HCT116 (cell line): ENCODE data around the gene F7. TPM values are rescaled to one million over a fixed set of nuclear protein-coding genes. Genes with fewer than 3 reads are reported as not detected.

Experiments used
- ATAC-seq: fragments of 200-7000 bp; cut with Tn5 transposase; 2 replicates; pipeline ENCODE4 v1.9.1; 2020; ENCODE audit warnings: mild to moderate bottlenecking, moderate library complexity
- BruUV-seq: library from RNA; stranded (reverse); fragments of 400-500 nt; replicated peaks from 2 replicates; lab custom pipeline; 2021; lab: Mats Ljungman, UMichigan
- CTCF ChIA-PET: fragments of 300-600 bp; sonication (Branson Sonifier 250); formaldehyde crosslinking; loops from one replicate; lab custom pipeline; 2021; ENCODE audit warnings: antibody characterized with exemption; lab: Charles Lee
- POLR2A ChIA-PET: fragments of 300-600, 350-600 bp; sonication (Branson Sonifier 250); formaldehyde crosslinking; loops from one replicate; lab custom pipeline; 2021; ENCODE audit warnings: antibody characterized with exemption; lab: Charles Lee
- RAD21 ChIA-PET, 2 experiments: fragments of 300-600 bp; sonication (Branson Sonifier 250); formaldehyde crosslinking; loops; one replicate each; lab custom pipeline; 2023; ENCODE audit warnings: low total read pairs in 2 of 2; ENCODE audit not compliant: uncharacterized antibody in 2 of 2, unreplicated experiment in 2 of 2, low non-redundant PET in 1 of 2; lab: Charles Lee
- DNase-seq: peaks from one replicate; pipeline ENCODE4 v3.0.0-alpha.2; 2010; ENCODE audit warnings: low read depth, low spot score
- H2AFZ ChIP-seq: fragments of 200-600 bp; shearing (Covaris generic), sonication (generic); 2 replicates; pipeline ENCODE4 v1.6.1; 2017; ENCODE audit warnings: low read depth, mixed run types, mixed read lengths, antibody characterized with exemption, low read length; ENCODE audit not compliant: poor library complexity, severe bottlenecking
- H3K27ac ChIP-seq: 2 replicates; pipeline ENCODE4 v1.5.1; 2012; ENCODE audit warnings: low read depth, low read length
- H3K27me3 ChIP-seq: fragments of 200-600 bp; sonication (generic); 2 replicates; pipeline ENCODE4 v1.6.1; 2016; ENCODE audit warnings: mixed run types, low read length, mixed read lengths; ENCODE audit not compliant: insufficient read depth
- H3K36me3 ChIP-seq, 2 experiments: fragments of 200-500 bp in 1 of 2; fragments of 200-600 bp in 1 of 2; sonication (Bioruptor generic) in 1 of 2; sonication (generic) in 1 of 2; 2 replicates each; pipeline versions ENCODE4 v1.5.1 to v1.6.1; 2014 to 2016; ENCODE audit warnings: low read length in 2 of 2, inconsistent platforms in 1 of 2, mixed read lengths in 1 of 2, mixed run types in 1 of 2; ENCODE audit not compliant: insufficient read depth in 2 of 2, control insufficient read depth in 1 of 2
- H3K4me1 ChIP-seq, 2 experiments: fragments of 200-600 bp in 1 of 2; sonication (generic) in 1 of 2; 2 replicates each; pipeline versions ENCODE4 v1.5.1 to v1.6.1; 2012 to 2017; ENCODE audit warnings: low read length in 2 of 2, inconsistent platforms in 1 of 2, mild to moderate bottlenecking in 1 of 2, mixed read lengths in 1 of 2, mixed run types in 1 of 2, moderate library complexity in 1 of 2; ENCODE audit not compliant: insufficient read depth in 2 of 2, control insufficient read depth in 1 of 2
- H3K4me2 ChIP-seq: fragments of 200-600 bp; sonication (generic); 2 replicates; pipeline ENCODE4 v1.6.1; 2017; ENCODE audit warnings: mixed run types, low read length, mixed read lengths
- H3K4me3 ChIP-seq, 2 experiments: fragments of 200-600 bp in 1 of 2; sonication (generic) in 1 of 2; replicated peaks in 1 of 2; 2 replicates each; pipeline ENCODE4 v1.5.1; 2011 to 2016; ENCODE audit warnings: low read length in 2 of 2, control low read depth in 1 of 2, low read depth in 1 of 2, mild to moderate bottlenecking in 1 of 2, mixed read lengths in 1 of 2, mixed run types in 1 of 2
- H3K79me2 ChIP-seq: fragments of 200-600 bp; sonication (generic); 2 replicates; pipeline ENCODE4 v1.6.1; 2017; ENCODE audit warnings: mild to moderate bottlenecking, mixed run types, low read length, moderate library complexity, mixed read lengths; ENCODE audit not compliant: insufficient read depth
- H3K9ac ChIP-seq: fragments of 200-600 bp; sonication (generic); 2 replicates; pipeline ENCODE4 v1.6.1; 2016; ENCODE audit warnings: low read length, mixed read lengths
- H3K9me2 ChIP-seq: fragments of 200-600 bp; sonication (generic), shearing (Covaris generic); 2 replicates; pipeline ENCODE4 v1.6.1; 2017; ENCODE audit warnings: mixed run types, mild to moderate bottlenecking, moderate library complexity; ENCODE audit not compliant: insufficient read depth
- H3K9me3 ChIP-seq, 2 experiments: fragments of 200-500 bp in 1 of 2; fragments of 200-600 bp in 1 of 2; sonication (Bioruptor generic) in 1 of 2; sonication (generic) in 1 of 2; 2 replicates each; pipeline ENCODE4 v1.6.1; 2014 to 2017; ENCODE audit warnings: low read length in 2 of 2, mixed read lengths in 2 of 2, inconsistent platforms in 1 of 2, low read depth in 1 of 2, mild to moderate bottlenecking in 1 of 2, mixed run types in 1 of 2, moderate library complexity in 1 of 2; ENCODE audit not compliant: control insufficient read depth in 1 of 2, insufficient read depth in 1 of 2
- H4K20me1 ChIP-seq: fragments of 200-600 bp; sonication (generic), shearing (Covaris generic); 2 replicates; pipeline ENCODE4 v1.6.1; 2017; ENCODE audit warnings: mixed run types, mild to moderate bottlenecking, moderate library complexity; ENCODE audit not compliant: insufficient read depth
- CBX3 ChIP-seq: IDR thresholded peaks from 2 replicates; pipeline ENCODE4 v1.6.1; 2012; ENCODE audit warnings: low read depth
- CEBPB ChIP-seq: IDR thresholded peaks from 2 replicates; pipeline ENCODE4 v1.6.1; 2012; ENCODE audit warnings: low read depth
- EGR1 ChIP-seq: IDR thresholded peaks from 2 replicates; pipeline ENCODE4 v1.6.1; 2012; ENCODE audit warnings: low read depth
- EZH2 ChIP-seq: fragments of 200-600 bp; sonication (generic); IDR thresholded peaks from 2 replicates; pipeline ENCODE4 v1.6.1; 2017; ENCODE audit warnings: antibody characterized with exemption, mixed run types
- EZH2phosphoT487 ChIP-seq: fragments of 200-600 bp; IDR thresholded peaks from 2 replicates; pipeline ENCODE4 v1.6.1; 2018; ENCODE audit warnings: antibody characterized with exemption, borderline replicate concordance
- JUND ChIP-seq: IDR thresholded peaks from 2 replicates; pipeline ENCODE4 v1.6.1; 2012
- MAX ChIP-seq: IDR thresholded peaks from 2 replicates; pipeline ENCODE4 v1.6.1; 2012
- REST ChIP-seq: IDR thresholded peaks from 2 replicates; pipeline ENCODE4 v1.6.1; 2012; ENCODE audit warnings: low read depth
- SRF ChIP-seq: IDR thresholded peaks from 2 replicates; pipeline ENCODE4 v1.6.1; 2012; ENCODE audit warnings: low read depth
- ZNF274 ChIP-seq: fragments of 200-500 bp; sonication (Bioruptor generic); IDR thresholded peaks from 2 replicates; pipeline ENCODE4 v1.6.1; 2014; ENCODE audit warnings: mild to moderate bottlenecking, low read depth, low read length, inconsistent platforms
- intact Hi-C: fragments of 100-400 bp; cut with micrococcal nuclease; formaldehyde crosslinking; loops from 2 replicates; pipeline ENCODE4 v1.10.0; 2022
- total RNA-seq: library from RNA; stranded (reverse); gene quantifications from one replicate; pipeline ENCODE4 v1.2.1, GENCODE V29; 2021; ENCODE audit not compliant: unreplicated experiment

F7 gene
- total RNA-seq, 1 experiment from 2014 or later = not detected

- TF ChIP-seq REST = no peak
- no peak for TF ChIP-seq EGR1
- TF ChIP-seq SRF = no peak
- TF ChIP-seq JUND = no peak
- no peak for TF ChIP-seq CEBPB
- no peak for TF ChIP-seq CBX3
- TF ChIP-seq EZH2 = no peak
- TF ChIP-seq ZNF274 = no peak
These were observed 46.4 kb downstream of the F7 start (continued) for GRCh38 chr13:113151745-113152690.

- TF ChIP-seq EZH2phosphoT487 (no peak), MAX (no peak)
- Histone ChIP-seq H3K79me2 (no peaks in the 10 kb centered on the region), H2AFZ (no peak overlapping the region), H3K9ac (no peak overlapping the region), H3K9me2 (no peaks in the 10 kb centered on the region), H3K9me3 (peaks cover 0 to 5% of the 10 kb centered on the region in 2 experiments; a peak in 1 of 4 replicates), H3K27ac (no peak overlapping the region; the same call in 1 of the 2 replicates), H3K4me2 (no peak overlapping the region), H3K4me1 (peaks cover 9 to 16% of the 10 kb centered on the region in 2 experiments), H3K4me3 (no peak overlapping the region), H3K27me3 (no peaks in the 10 kb centered on the region), H3K36me3 (no peaks in the 10 kb centered on the region), H4K20me1 (no peaks in the 10 kb centered on the region)
- ChIA-PET RAD21 (no interaction called here), CTCF (no interaction called here), POLR2A (no interaction called here)
- ATAC-seq = no peak
- intact Hi-C loops = loop anchor here (10.0 kb wide), 1 partner anchor 68 kb away; no protein-coding TSS in a partner anchor
- DNase-seq = no peak
- BruUV-seq = no TSS peak
These were observed 47.0 kb downstream of the F7 start for GRCh38 chr13:113152691-113152983.
